Neural cell (in vitro differentiated cells): ENCODE measurements around the gene DNMT3B.

Experiments
- TAF1 ChIP-seq: IDR thresholded peaks from 2 replicates; pipeline ENCODE4 v1.6.1; 2012; ENCODE audit warnings: low read depth
- TF ChIP-seq, protein P1 (sequence below): fragments of 450-650 bp; IDR thresholded peaks from 2 replicates; pipeline ENCODE4 v1.5.1; 2014; ENCODE audit warnings: antibody characterized with exemption, mild to moderate bottlenecking, moderate library complexity; ENCODE audit not compliant: poor library complexity, severe bottlenecking

DNA sequence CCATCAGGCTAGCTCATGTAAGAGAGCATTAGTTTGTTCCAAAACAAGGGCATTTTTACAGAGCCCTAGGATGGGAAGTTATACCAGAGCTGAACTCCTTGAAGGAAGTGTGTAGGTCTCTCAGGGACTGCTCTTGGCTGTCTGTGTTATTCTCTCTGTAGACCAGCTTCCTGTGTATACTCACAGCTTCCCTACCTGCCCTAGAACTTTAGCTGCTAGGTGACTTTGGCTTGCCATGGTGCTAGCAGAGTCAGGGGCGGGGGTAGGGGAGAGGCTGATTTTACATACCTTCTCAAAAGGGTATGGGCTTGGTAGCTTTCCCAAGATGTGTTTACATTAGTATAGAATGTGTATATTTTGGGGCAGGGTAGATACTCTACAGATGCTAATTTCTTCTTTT, 75.0 kb downstream of the DNMT3B start:
- TF ChIP-seq, protein P1, sequence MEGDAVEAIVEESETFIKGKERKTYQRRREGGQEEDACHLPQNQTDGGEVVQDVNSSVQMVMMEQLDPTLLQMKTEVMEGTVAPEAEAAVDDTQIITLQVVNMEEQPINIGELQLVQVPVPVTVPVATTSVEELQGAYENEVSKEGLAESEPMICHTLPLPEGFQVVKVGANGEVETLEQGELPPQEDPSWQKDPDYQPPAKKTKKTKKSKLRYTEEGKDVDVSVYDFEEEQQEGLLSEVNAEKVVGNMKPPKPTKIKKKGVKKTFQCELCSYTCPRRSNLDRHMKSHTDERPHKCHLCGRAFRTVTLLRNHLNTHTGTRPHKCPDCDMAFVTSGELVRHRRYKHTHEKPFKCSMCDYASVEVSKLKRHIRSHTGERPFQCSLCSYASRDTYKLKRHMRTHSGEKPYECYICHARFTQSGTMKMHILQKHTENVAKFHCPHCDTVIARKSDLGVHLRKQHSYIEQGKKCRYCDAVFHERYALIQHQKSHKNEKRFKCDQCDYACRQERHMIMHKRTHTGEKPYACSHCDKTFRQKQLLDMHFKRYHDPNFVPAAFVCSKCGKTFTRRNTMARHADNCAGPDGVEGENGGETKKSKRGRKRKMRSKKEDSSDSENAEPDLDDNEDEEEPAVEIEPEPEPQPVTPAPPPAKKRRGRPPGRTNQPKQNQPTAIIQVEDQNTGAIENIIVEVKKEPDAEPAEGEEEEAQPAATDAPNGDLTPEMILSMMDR, result no peak
- TF ChIP-seq TAF1, result no peak
